Right lung (tissue), 5 donors: ENCODE results near the gene SPHK1. TPM values are rescaled to one million over a fixed set of nuclear protein-coding genes. Genes with fewer than 3 reads are reported as not detected.

Experiments used
- DNase-seq, 2 donors: peaks; one replicate each; pipeline ENCODE4 v3.0.0-alpha.2; 2013
- polyA plus RNA-seq, 5 donors: library from polyadenylated mRNA; unstranded; fragments of 120-200 nt; gene quantifications; one replicate each; pipeline versions ENCODE4 v1.2.1 to v1.2.3, GENCODE V29; 2013; ENCODE audit warnings: inconsistent platforms in 1 of 5, low replicate concordance in 1 of 5; ENCODE audit not compliant: insufficient read length in 5 of 5, insufficient read depth in 1 of 5

SPHK1 gene
- polyA plus RNA-seq, 5 donors, result 3.2 to 9.1 (median 4.3) TPM

- DNase-seq, result no peak
These were observed 47.6 kb downstream of the SPHK1 start for GRCh38 chr17:76432004-76432403.

- no peak for DNase-seq
These were observed 48.4 kb downstream of the SPHK1 start for GRCh38 chr17:76432712-76433336.

- no peak for DNase-seq
These were observed 49.3 kb downstream of the SPHK1 start for GRCh38 chr17:76433693-76434092.

GRCh38 chr17:76434870-76435269 is 50.5 kb downstream of the SPHK1 start:
- DNase-seq, result no peak

- DNase-seq, result no peak
These were observed 51.3 kb downstream of the SPHK1 start for GRCh38 chr17:76435751-76436150.

Other genes starting within 250 kb of the SPHK1 start
- 10 to 100 TPM; 13.5 to 33.9 (median 20.6) TPM for gene FOXJ1, start 243.4 kb upstream of the SPHK1 start, polyA plus RNA-seq
- 10 to 100 TPM in 1 of 5 donors, 1 to 10 TPM in 4; 7.5 to 11.1 (median 8.6) TPM for gene RNF157, start 144.1 kb upstream of the SPHK1 start, polyA plus RNA-seq
- 10 to 100 TPM; 20.4 to 47.9 (median 25.2) TPM for gene UBALD2, start 119.3 kb upstream of the SPHK1 start, polyA plus RNA-seq
- gene QRICH2, start 76.3 kb upstream of the SPHK1 start, polyA plus RNA-seq, result 10 to 100 TPM in 1 of 5 donors, 1 to 10 TPM in 4; 5.0 to 10.2 (median 6.2) TPM
- gene PRPSAP1, start 30.7 kb upstream of the SPHK1 start, polyA plus RNA-seq, result 10 to 100 TPM; 76.4 to 93.8 (median 82.5) TPM
- 10 to 100 TPM; 21.0 to 28.6 (median 22.3) TPM for gene UBE2O, start 68.5 kb downstream of the SPHK1 start, polyA plus RNA-seq
- gene AANAT, start 83.0 kb downstream of the SPHK1 start, polyA plus RNA-seq, result under 1 TPM in 3 of 5 donors, not detected in 2; 0.05 to 0.22 (median 0.19) TPM
- gene RHBDF2, start 116.8 kb downstream of the SPHK1 start, polyA plus RNA-seq, result 10 to 100 TPM in 1 of 5 donors, 1 to 10 TPM in 4; 4.9 to 10.9 (median 9.0) TPM
- gene CYGB, start 153.1 kb downstream of the SPHK1 start, polyA plus RNA-seq, result 10 to 100 TPM; 16.5 to 43.8 (median 30.4) TPM
- gene PRCD, start 155.4 kb downstream of the SPHK1 start, polyA plus RNA-seq, result 10 to 100 TPM in 2 of 5 donors, 1 to 10 TPM in 3; 6.2 to 10.6 (median 9.2) TPM
- 1 to 10 TPM; 1.2 to 6.2 (median 4.0) TPM for gene ST6GALNAC2, start 201.3 kb downstream of the SPHK1 start, polyA plus RNA-seq